ENCODE data around the gene LRP3.

DNA sequence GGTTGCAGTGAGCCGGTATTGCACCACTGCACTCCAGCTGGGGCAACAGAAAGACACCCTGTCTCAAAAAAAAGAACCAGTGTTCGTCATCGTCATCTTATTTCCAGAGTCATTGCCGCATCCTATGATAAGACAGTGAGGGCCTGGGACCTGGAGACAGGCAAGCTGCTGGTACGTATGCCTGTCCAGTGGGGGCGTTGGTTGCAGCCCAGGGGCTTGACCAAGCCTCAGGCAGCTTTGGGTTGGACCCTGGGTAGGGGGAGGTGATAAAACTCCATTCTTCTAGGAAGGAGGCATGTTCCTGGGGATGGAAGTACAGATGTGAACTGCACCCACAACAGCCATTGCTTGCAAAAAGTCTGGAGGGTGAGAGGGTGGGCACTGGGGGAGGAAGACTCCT, 46.6 kb upstream of the LRP3 start:
- TF ChIP-seq CTCF (IDR thresholded peaks at IDR 0.05) (no peak), POLR2A (IDR thresholded peaks at IDR 0.05) (no peak), POLR2AphosphoS5 (IDR thresholded peaks at IDR 0.05) (no peak), EP300 (IDR thresholded peaks at IDR 0.05) (no peak)

All from upper lobe of left lung (tissue), 4 donors.